ENCODE measurements around the gene LYL1. TPM values are rescaled to one million over a fixed set of nuclear protein-coding genes. Genes with fewer than 3 reads are reported as not detected.

Gene LYL1
- total and polyA plus RNA-seq, 9 of the 15 experiments (the other 6 are each of a cell fraction or from before 2014, with no cell fraction given): 1.3 to 266 (median 34.0) TPM

Other genes starting within 250 kb of the LYL1 start
Only the 7 nearest of the 14 such genes appear.
- gene GADD45GIP1, start 145.6 kb downstream of the LYL1 start, total RNA-seq (2014; rRNA removed): 143 and 161 TPM in 2 replicates
- gene GADD45GIP1, start 145.6 kb downstream of the LYL1 start, total RNA-seq (2014; rRNA removed; fragmentation: Illumina TruSeq; extraction: Trizol): 9.1 and 12.9 TPM in 2 replicates
- gene GADD45GIP1, start 145.6 kb downstream of the LYL1 start, total RNA-seq (2015; rRNA removed; fragmentation: Illumina TruSeq; extraction: Trizol): 39.5 and 40.1 TPM in 2 replicates
- 47.3 and 48.8 TPM in 2 replicates for gene GADD45GIP1, start 145.6 kb downstream of the LYL1 start, total RNA-seq (2021)
- gene GADD45GIP1, start 145.6 kb downstream of the LYL1 start, polyA plus RNA-seq (2011; rRNA removed): 29.2 and 30.4 TPM in 2 replicates
- gene GADD45GIP1, start 145.6 kb downstream of the LYL1 start, polyA plus RNA-seq (2014; fragmentation: Illumina TruSeq; extraction: Trizol): 11.5 and 20.3 TPM in 2 replicates
- 1 to 10 TPM; 5.1 to 6.8 TPM for gene GADD45GIP1, start 145.6 kb downstream of the LYL1 start, polyA plus RNA-seq (2014; fragmentation: Nextera tagmentation; extraction: Ambion mirVana)
- gene GADD45GIP1, start 145.6 kb downstream of the LYL1 start, polyA plus RNA-seq (2014; rRNA removed): 114 and 122 TPM in 2 replicates
- 0.27 and 0.82 TPM in 2 replicates for gene DAND5, start 133.3 kb downstream of the LYL1 start, total RNA-seq (2014; rRNA removed)
- gene DAND5, start 133.3 kb downstream of the LYL1 start, total RNA-seq (2014; rRNA removed; fragmentation: Illumina TruSeq; extraction: Trizol): 0.38 and 0.40 TPM in 2 replicates
- 0.22 and 0.23 TPM in 2 replicates for gene DAND5, start 133.3 kb downstream of the LYL1 start, total RNA-seq (2015; rRNA removed; fragmentation: Illumina TruSeq; extraction: Trizol)
- gene DAND5, start 133.3 kb downstream of the LYL1 start, total RNA-seq (2021): 0.74 and 0.78 TPM in 2 replicates
- gene DAND5, start 133.3 kb downstream of the LYL1 start, polyA plus RNA-seq (2011; rRNA removed): 0.60 and 0.89 TPM in 2 replicates
- gene DAND5, start 133.3 kb downstream of the LYL1 start, polyA plus RNA-seq (2014; fragmentation: Illumina TruSeq; extraction: Trizol): 0.71 and 0.83 TPM in 2 replicates
- under 1 TPM; 0.42 to 0.63 TPM for gene DAND5, start 133.3 kb downstream of the LYL1 start, polyA plus RNA-seq (2014; fragmentation: Nextera tagmentation; extraction: Ambion mirVana)
- gene DAND5, start 133.3 kb downstream of the LYL1 start, polyA plus RNA-seq (2014; rRNA removed): 0.50 and 0.66 TPM in 2 replicates
- gene NFIX, start 107.4 kb downstream of the LYL1 start, total RNA-seq (2014; rRNA removed): 5.4 and 7.7 TPM in 2 replicates
- 2.3 and 6.4 TPM in 2 replicates for gene NFIX, start 107.4 kb downstream of the LYL1 start, total RNA-seq (2014; rRNA removed; fragmentation: Illumina TruSeq; extraction: Trizol)
- gene NFIX, start 107.4 kb downstream of the LYL1 start, total RNA-seq (2015; rRNA removed; fragmentation: Illumina TruSeq; extraction: Trizol): 3.1 and 3.8 TPM in 2 replicates
- gene NFIX, start 107.4 kb downstream of the LYL1 start, total RNA-seq (2021): 23.1 and 26.8 TPM in 2 replicates
- 2.9 and 5.6 TPM in 2 replicates for gene NFIX, start 107.4 kb downstream of the LYL1 start, polyA plus RNA-seq (2011; rRNA removed)
- gene NFIX, start 107.4 kb downstream of the LYL1 start, polyA plus RNA-seq (2014; fragmentation: Illumina TruSeq; extraction: Trizol): 7.7 and 9.2 TPM in 2 replicates
- under 1 TPM; 0.28 to 0.34 TPM for gene NFIX, start 107.4 kb downstream of the LYL1 start, polyA plus RNA-seq (2014; fragmentation: Nextera tagmentation; extraction: Ambion mirVana)
- gene NFIX, start 107.4 kb downstream of the LYL1 start, polyA plus RNA-seq (2014; rRNA removed): 6.8 and 7.2 TPM in 2 replicates
- 89.1 and 113 TPM in 2 replicates for gene TRMT1, start 13.9 kb upstream of the LYL1 start, total RNA-seq (2014; rRNA removed)
- 25.8 and 42.9 TPM in 2 replicates for gene TRMT1, start 13.9 kb upstream of the LYL1 start, total RNA-seq (2014; rRNA removed; fragmentation: Illumina TruSeq; extraction: Trizol)
- 54.3 and 60.2 TPM in 2 replicates for gene TRMT1, start 13.9 kb upstream of the LYL1 start, total RNA-seq (2015; rRNA removed; fragmentation: Illumina TruSeq; extraction: Trizol)
- gene TRMT1, start 13.9 kb upstream of the LYL1 start, total RNA-seq (2021): 118 TPM in 2 replicates
- 44.1 and 53.3 TPM in 2 replicates for gene TRMT1, start 13.9 kb upstream of the LYL1 start, polyA plus RNA-seq (2011; rRNA removed)
- gene TRMT1, start 13.9 kb upstream of the LYL1 start, polyA plus RNA-seq (2014; fragmentation: Illumina TruSeq; extraction: Trizol): 84.8 and 96.2 TPM in 2 replicates
- gene TRMT1, start 13.9 kb upstream of the LYL1 start, polyA plus RNA-seq (2014; fragmentation: Nextera tagmentation; extraction: Ambion mirVana): 10 to 100 TPM in 1 of 2 experiments, 1 to 10 TPM in 1; 5.8 to 10.9 TPM
- 155 and 158 TPM in 2 replicates for gene TRMT1, start 13.9 kb upstream of the LYL1 start, polyA plus RNA-seq (2014; rRNA removed)
- gene NACC1, start 15.4 kb upstream of the LYL1 start, total RNA-seq (2014; rRNA removed): 62.4 and 85.7 TPM in 2 replicates
- 9.1 and 9.5 TPM in 2 replicates for gene NACC1, start 15.4 kb upstream of the LYL1 start, total RNA-seq (2014; rRNA removed; fragmentation: Illumina TruSeq; extraction: Trizol)
- gene NACC1, start 15.4 kb upstream of the LYL1 start, total RNA-seq (2015; rRNA removed; fragmentation: Illumina TruSeq; extraction: Trizol): 40.2 and 46.8 TPM in 2 replicates
- 93.0 and 96.6 TPM in 2 replicates for gene NACC1, start 15.4 kb upstream of the LYL1 start, total RNA-seq (2021)
- gene NACC1, start 15.4 kb upstream of the LYL1 start, polyA plus RNA-seq (2011; rRNA removed): 25.8 and 49.0 TPM in 2 replicates
- 23.2 and 90.7 TPM in 2 replicates for gene NACC1, start 15.4 kb upstream of the LYL1 start, polyA plus RNA-seq (2014; fragmentation: Illumina TruSeq; extraction: Trizol)
- under 1 TPM; 0.04 to 0.17 TPM for gene NACC1, start 15.4 kb upstream of the LYL1 start, polyA plus RNA-seq (2014; fragmentation: Nextera tagmentation; extraction: Ambion mirVana)
- gene NACC1, start 15.4 kb upstream of the LYL1 start, polyA plus RNA-seq (2014; rRNA removed): 46.1 and 68.1 TPM in 2 replicates
- 57.8 and 59.2 TPM in 2 replicates for gene STX10, start 47.5 kb upstream of the LYL1 start, total RNA-seq (2014; rRNA removed)
- gene STX10, start 47.5 kb upstream of the LYL1 start, total RNA-seq (2014; rRNA removed; fragmentation: Illumina TruSeq; extraction: Trizol): 12.6 and 19.0 TPM in 2 replicates
- 31.0 and 33.9 TPM in 2 replicates for gene STX10, start 47.5 kb upstream of the LYL1 start, total RNA-seq (2015; rRNA removed; fragmentation: Illumina TruSeq; extraction: Trizol)
- gene STX10, start 47.5 kb upstream of the LYL1 start, total RNA-seq (2021): 39.6 and 41.6 TPM in 2 replicates
- 46.6 and 77.4 TPM in 2 replicates for gene STX10, start 47.5 kb upstream of the LYL1 start, polyA plus RNA-seq (2011; rRNA removed)
- gene STX10, start 47.5 kb upstream of the LYL1 start, polyA plus RNA-seq (2014; fragmentation: Illumina TruSeq; extraction: Trizol): 30.3 and 35.2 TPM in 2 replicates
- gene STX10, start 47.5 kb upstream of the LYL1 start, polyA plus RNA-seq (2014; fragmentation: Nextera tagmentation; extraction: Ambion mirVana): 1 to 10 TPM in 1 of 2 experiments, under 1 TPM in 1; 0.51 to 1.7 TPM
- gene STX10, start 47.5 kb upstream of the LYL1 start, polyA plus RNA-seq (2014; rRNA removed): 66.3 and 78.0 TPM in 2 replicates
- gene IER2, start 47.6 kb upstream of the LYL1 start, total RNA-seq (2014; rRNA removed): 84.5 and 134 TPM in 2 replicates
- 23.6 and 24.4 TPM in 2 replicates for gene IER2, start 47.6 kb upstream of the LYL1 start, total RNA-seq (2014; rRNA removed; fragmentation: Illumina TruSeq; extraction: Trizol)
- gene IER2, start 47.6 kb upstream of the LYL1 start, total RNA-seq (2015; rRNA removed; fragmentation: Illumina TruSeq; extraction: Trizol): 14.8 and 17.4 TPM in 2 replicates
- gene IER2, start 47.6 kb upstream of the LYL1 start, total RNA-seq (2021): 205 and 214 TPM in 2 replicates
- 23.7 and 32.9 TPM in 2 replicates for gene IER2, start 47.6 kb upstream of the LYL1 start, polyA plus RNA-seq (2011; rRNA removed)
- gene IER2, start 47.6 kb upstream of the LYL1 start, polyA plus RNA-seq (2014; fragmentation: Illumina TruSeq; extraction: Trizol): 35.5 and 67.9 TPM in 2 replicates
- 1 to 10 TPM; 4.5 to 5.1 TPM for gene IER2, start 47.6 kb upstream of the LYL1 start, polyA plus RNA-seq (2014; fragmentation: Nextera tagmentation; extraction: Ambion mirVana)
- 127 and 140 TPM in 2 replicates for gene IER2, start 47.6 kb upstream of the LYL1 start, polyA plus RNA-seq (2014; rRNA removed)

Data from K562 (cell line).